Ovary (tissue), 9 donors: ENCODE measurements around the gene GP5. TPM values are rescaled to one million over a fixed set of nuclear protein-coding genes. Genes with fewer than 3 reads are reported as not detected.

Experiments
- DNase-seq, 5 donors: peaks; one replicate each; pipeline ENCODE4 v3.0.0-alpha.2; 2019 to 2020
- H3K27ac ChIP-seq, 2 donors: fragments of 200-600 bp; one replicate each; pipeline versions ENCODE4 v1.5.1 to v1.8.0; 2019 to 2022
- H3K27me3 ChIP-seq: fragments of 200-600 bp; one replicate; pipeline ENCODE4 v1.8.0; 2022
- H3K36me3 ChIP-seq: fragments of 200-600 bp; sonication (generic); one replicate; pipeline ENCODE4 v1.5.1; 2019
- H3K4me1 ChIP-seq: one replicate; pipeline ENCODE4 v1.8.1; 2013; ENCODE audit warnings: mild to moderate bottlenecking, moderate library complexity; ENCODE audit not compliant: insufficient read depth
- H3K4me3 ChIP-seq: fragments of 200-600 bp; sonication (generic); one replicate; pipeline ENCODE4 v1.5.1; 2017
- H3K9me3 ChIP-seq, 2 donors: fragments of 200-600 bp in 1 of 2; sonication (generic) in 1 of 2; one replicate each; pipeline versions ENCODE4 v1.5.1 to v1.8.1; 2013 to 2019; ENCODE audit warnings: mild to moderate bottlenecking in 1 of 2, moderate library complexity in 1 of 2
- CTCF ChIP-seq, 3 donors: fragments of 450-650 bp in 2 of 3; fragments of 200-600 bp in 1 of 3; IDR thresholded peaks; one replicate each; pipeline versions ENCODE4 v1.5.1 to v1.8.0; 2016 to 2022; ENCODE audit warnings: antibody characterized with exemption in 3 of 3, mild to moderate bottlenecking in 1 of 3
- EP300 ChIP-seq: sonication (generic); formaldehyde crosslinking; IDR thresholded peaks from one replicate; pipeline ENCODE4 v1.6.1; 2017; ENCODE audit warnings: antibody characterized with exemption
- POLR2A ChIP-seq: fragments of 450-650 bp; IDR thresholded peaks from one replicate; pipeline ENCODE4 v1.6.1; 2017; ENCODE audit warnings: antibody characterized with exemption, mild to moderate bottlenecking, moderate library complexity
- WGBS, 3 donors: extraction: QIAGEN DNeasy Blood & Tissue Kit in 1 of 3; methylation state at CpG; one replicate each; pipeline versions ENCODE4 v1.1.5 to v1.1.7; 2013 to 2017; 5-methylcytosine and 5-hydroxymethylcytosine counted together
- intact Hi-C, 4 donors: fragments of 100-400 bp; cut with DNase I; formaldehyde crosslinking; loops; one replicate each; pipeline versions ENCODE4 v1.11.0 to v1.15.1; 2022 to 2023
- polyA plus RNA-seq, 2 donors: library from polyadenylated mRNA; stranded (reverse); fragments of 200-250 nt in 1 of 2; fragments of 350-450 nt in 1 of 2; fragmentation: Illumina TruSeq in 1 of 2; extraction: RNeasy Lipid Tissue Mini Kit (QIAGEN cat#74804) in 1 of 2; gene quantifications; one replicate each; pipeline ENCODE4 v1.2.3, GENCODE V29; 2013 to 2014
- total RNA-seq, 7 donors: library from RNA; depleted of rRNA in 2 of 7; stranded (reverse); fragments of >200 nt in 2 of 7; fragmentation: NEBNext Ultra II Directional in 3 of 7; extraction: Animal tissue kit (Norgen Biotek cat#: 25700) in 3 of 7; gene quantifications; one replicate each; pipeline versions ENCODE4 v1.1.0 to v1.2.4, GENCODE V29; 2016 to 2023
- donor health status: DM: no; HTN: no; CAD: no; lungs with moderate emphysema.
- donor health status: DM: no; HTN: no; CAD: no.
- donor health status: Bipolar disorder and iron deficiency.
- donor health status: DM: yes; HTN: yes; CAD: no.
- donor health status: DM: no; HTN: no; CAD: no.
- donor health status: DM: yes; HTN: yes; CAD: no.

GP5 gene
- total and polyA plus RNA-seq, 9 donors: 0.13 to 1.1 (median 0.38) TPM; not detected in 1

GRCh38 chr3:194355379-194355778 lies 43.7 kb downstream of the GP5 start:
- H3K36me3 ChIP-seq: no peaks in the 10 kb centered on the region
- intact Hi-C loops: no loop called here
- DNase-seq: peak; percentile 62 to 84 (median 70)
- peak overlapping the region in 1 of 2 donors; percentile 45 for H3K27ac ChIP-seq
- peaks cover 12% of the 10 kb centered on the region for H3K4me1 ChIP-seq
- no peaks in the 10 kb centered on the region for H3K27me3 ChIP-seq
- 8 to 20% (median 19%) methylated on average over 7 of the region's 7 CpGs for WGBS, 3 donors
- no peaks in the 10 kb centered on the region for H3K9me3 ChIP-seq
- no peak for TF ChIP-seq CTCF (IDR thresholded peaks at IDR 0.05)
- no peak for TF ChIP-seq POLR2A
- TF ChIP-seq EP300: no peak
- no peak overlapping the region for H3K4me3 ChIP-seq

- WGBS, 3 donors: 65 to 80% (median 71%) methylated on average over 2 of the region's 2 CpGs
- DNase-seq: no peak
- no peak for TF ChIP-seq POLR2A
- TF ChIP-seq CTCF (IDR thresholded peaks at IDR 0.05): no peak
- TF ChIP-seq EP300: no peak
- H3K4me1 ChIP-seq: peaks cover 12% of the 10 kb centered on the region
- H3K4me3 ChIP-seq: no peak overlapping the region
- H3K27ac ChIP-seq: no peak overlapping the region
- H3K27me3 ChIP-seq: no peaks in the 10 kb centered on the region
- no peaks in the 10 kb centered on the region for H3K36me3 ChIP-seq
- intact Hi-C loops: no loop called here
- no peaks in the 10 kb centered on the region for H3K9me3 ChIP-seq
These were observed 44.8 kb downstream of the GP5 start for GRCh38 chr3:194354315-194354714.

- Histone ChIP-seq H3K9me3 (no peaks in the 10 kb centered on the region), H3K4me3 (no peak overlapping the region), H3K27ac (no peak overlapping the region), H3K36me3 (no peaks in the 10 kb centered on the region), H3K4me1 (peaks cover 12% of the 10 kb centered on the region), H3K27me3 (no peaks in the 10 kb centered on the region)
- WGBS, 3 donors: 78 to 84% (median 83%) methylated on average over 10 of the region's 10 CpGs
- intact Hi-C loops: no loop called here
- no peak for DNase-seq
- TF ChIP-seq POLR2A (no peak), CTCF (IDR thresholded peaks at IDR 0.05) (no peak), EP300 (no peak)
These were observed 46.3 kb downstream of the GP5 start for GRCh38 chr3:194352667-194353246.

- WGBS, 3 donors: 91 to 94% (median 93%) methylated on average over 14 of the region's 14 CpGs
- Histone ChIP-seq H3K27ac (no peak overlapping the region), H3K4me3 (no peak overlapping the region), H3K9me3 (no peaks in the 10 kb centered on the region), H3K4me1 (peaks cover 12% of the 10 kb centered on the region), H3K36me3 (no peaks in the 10 kb centered on the region), H3K27me3 (no peaks in the 10 kb centered on the region)
- intact Hi-C loops: no loop called here
- DNase-seq: no peak
- TF ChIP-seq POLR2A: no peak
- no peak for TF ChIP-seq EP300
- TF ChIP-seq CTCF (IDR thresholded peaks at IDR 0.05): no peak
These were observed 47.0 kb downstream of the GP5 start for GRCh38 chr3:194351952-194352536.
